Measurements from ENCODE around the gene C1QTNF12.
"Not testable (repeated sequence)": the region's sequence is repeated elsewhere in the genome, so short reads cannot be mapped to it uniquely, and the experiment has no call there.

The C1QTNF12 gene

DNA sequence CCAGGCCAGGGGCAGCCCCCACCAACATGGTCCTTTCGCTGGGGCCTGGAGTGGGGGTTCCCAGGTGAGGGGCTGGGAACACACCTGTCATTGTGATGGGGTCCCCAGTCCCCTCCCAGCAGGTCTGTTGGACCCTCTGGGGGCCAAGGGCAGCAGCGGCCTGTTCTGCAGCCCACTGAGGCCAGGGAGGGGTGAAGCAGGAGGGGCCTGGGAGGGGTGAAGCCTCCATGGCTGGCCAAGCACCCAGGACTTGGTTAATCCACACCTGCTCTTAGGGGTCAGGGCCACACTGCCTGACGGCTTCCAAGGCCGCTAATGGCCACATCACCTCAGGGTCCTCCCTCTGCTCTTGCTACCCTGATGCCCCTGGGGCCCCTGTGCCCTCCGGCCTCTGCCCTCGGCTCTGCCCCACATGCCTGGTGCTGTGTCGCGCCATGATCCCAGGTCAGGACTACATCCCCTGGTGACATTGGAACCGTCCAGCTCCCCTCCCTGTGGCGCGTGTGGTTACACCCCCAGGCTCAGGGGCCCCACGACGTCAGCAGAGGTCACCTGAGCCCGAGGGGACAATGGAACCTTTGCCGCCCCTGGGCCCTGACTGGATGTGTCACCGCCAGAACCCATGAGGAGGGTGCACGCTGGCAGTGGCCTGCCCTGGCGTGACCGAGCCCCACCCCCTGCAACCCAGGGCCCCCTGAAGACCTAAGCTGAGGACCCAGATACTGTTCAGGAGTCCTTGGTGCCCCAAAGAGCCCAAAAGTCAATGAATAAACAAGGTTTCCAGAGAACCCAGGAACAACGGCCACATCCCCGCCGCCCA lies 47.2 kb downstream of the C1QTNF12 start:
- DNase-seq (ENCODE audit: low read depth), result no peak

DNA sequence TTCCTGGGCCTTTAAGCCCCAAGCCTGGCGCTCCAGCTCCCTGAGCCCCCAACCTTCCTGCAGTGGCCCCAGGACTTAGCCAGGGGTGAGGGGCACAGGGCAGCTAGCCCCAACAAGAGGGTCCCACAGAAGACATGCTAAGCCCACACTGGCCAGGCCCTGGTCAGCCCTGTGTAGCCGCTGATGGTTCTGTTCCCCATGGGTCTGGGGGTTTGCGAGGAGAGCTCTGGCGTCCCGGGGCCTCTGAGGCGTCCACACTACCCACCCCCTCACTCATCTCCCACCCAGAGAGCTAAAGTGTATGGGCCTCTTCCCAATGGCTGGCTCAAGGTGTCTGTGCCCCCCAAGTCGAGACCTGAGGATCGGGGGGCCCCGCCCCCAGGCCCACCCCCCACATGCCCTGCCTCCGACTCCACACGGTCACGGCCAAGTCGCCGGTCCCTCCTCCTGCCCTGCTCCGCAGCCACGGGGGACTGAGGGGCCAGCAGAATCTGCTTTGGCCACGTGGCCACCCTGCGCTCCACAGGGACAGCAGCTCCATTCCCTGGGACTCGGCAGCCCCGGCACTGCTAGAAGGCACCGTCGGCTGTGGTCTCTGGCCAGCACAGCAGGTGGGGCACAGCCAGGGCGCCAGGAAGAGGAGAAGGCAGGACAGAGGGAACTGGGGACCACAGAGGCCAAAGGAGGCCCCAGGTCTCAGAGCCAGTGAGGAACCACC lies 47.9 kb downstream of the C1QTNF12 start:
- DNase-seq (ENCODE audit: low read depth), result no peak

- no peak for DNase-seq (ENCODE audit: low read depth)
Measured at GRCh38 chr1:1197551-1198422, 48.7 kb downstream of the C1QTNF12 start.

DNA sequence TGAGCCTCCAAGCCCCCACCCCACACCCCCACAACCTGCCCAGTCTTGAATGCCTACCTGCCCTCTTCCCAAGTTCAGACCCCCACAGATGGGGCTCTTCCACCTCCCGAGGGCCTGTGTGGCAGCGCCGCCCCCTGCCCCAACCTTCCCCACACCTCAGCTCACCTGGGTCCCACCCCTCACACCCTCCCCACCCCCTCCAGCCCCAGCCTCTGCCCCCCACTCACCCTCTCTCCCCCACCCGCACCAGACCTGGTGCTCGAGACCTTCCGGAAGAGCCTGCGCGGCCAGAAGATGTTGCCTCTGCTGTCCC lies 49.4 kb downstream of the C1QTNF12 start:
- DNase-seq (ENCODE audit: low read depth), result no peak

DNA sequence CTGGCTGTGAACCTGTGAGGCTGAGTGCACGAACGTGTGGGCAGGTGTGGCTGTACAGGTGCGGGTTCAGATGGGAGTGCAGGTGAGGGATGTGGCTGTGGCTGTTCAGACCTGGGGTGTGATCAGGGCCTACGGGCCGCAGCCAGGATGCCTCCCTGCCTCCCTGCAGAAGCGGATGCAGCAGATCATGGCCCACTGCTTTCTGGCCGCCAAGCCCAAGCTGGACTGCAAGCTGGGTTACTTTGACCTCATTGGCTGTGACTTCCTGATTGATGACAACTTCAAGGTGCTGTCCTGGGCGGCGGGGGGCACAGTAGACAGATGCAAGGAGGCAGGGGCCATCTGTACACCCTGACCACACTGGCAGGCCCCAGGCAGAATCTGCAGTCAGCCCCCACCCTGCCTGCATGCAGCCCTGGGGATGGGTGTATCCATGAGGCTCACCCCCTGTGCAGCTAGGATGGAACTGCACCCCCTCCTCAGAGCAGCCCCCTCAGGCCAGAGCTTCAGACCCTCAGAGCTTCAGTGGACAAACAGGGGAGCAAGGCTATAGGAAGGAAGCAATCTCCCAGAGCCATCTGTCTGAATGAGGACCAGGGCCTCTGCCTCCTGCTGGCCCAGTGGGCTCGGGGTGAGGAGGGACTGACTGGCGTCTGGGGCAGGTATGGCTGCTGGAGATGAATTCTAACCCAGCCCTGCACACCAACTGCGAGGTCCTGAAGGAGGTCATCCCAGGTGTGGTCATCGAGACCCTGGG lies 49.9 kb downstream of the C1QTNF12 start:
- DNase-seq (ENCODE audit: low read depth), result no peak

DNA sequence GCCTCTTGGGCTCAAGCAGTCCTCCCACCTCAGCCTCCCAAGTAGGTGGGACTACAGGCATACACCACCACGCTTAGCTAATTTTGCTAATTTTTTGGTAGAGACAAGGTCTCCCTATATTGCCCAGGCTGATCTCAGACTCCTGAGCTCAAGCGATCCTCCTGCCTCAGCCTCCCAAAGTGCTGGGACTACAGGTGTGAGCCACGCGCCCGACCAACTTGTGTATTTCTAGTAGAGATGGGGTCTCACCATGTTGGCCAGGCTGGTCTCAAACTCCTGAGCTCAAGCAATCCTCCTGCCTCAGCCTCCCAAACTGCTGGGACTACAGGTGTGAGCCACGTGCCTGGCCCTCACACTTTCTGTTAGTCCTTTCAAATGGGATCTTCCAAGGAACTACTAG lies 50.8 kb downstream of the C1QTNF12 start:
- not testable (repeated sequence) for DNase-seq (ENCODE audit: low read depth)

- no peak for DNase-seq (ENCODE audit: low read depth)
Measured at GRCh38 chr1:1194723-1195122, 51.8 kb downstream of the C1QTNF12 start.

All from ELR (cell line).